Dorsolateral prefrontal cortex (tissue), 118 donors: Measurements from ENCODE around the gene OR4F17. TPM values are rescaled to one million over a fixed set of nuclear protein-coding genes. Genes with fewer than 3 reads are reported as not detected.

Source experiments
- total RNA-seq, 120 experiments: library from RNA; stranded (reverse); gene quantifications; one replicate each; pipeline versions ENCODE4 v1.2.3 to v1.2.4, GENCODE V29; 2022

OR4F17 gene
- total RNA-seq, 120 experiments from 2014 or later, result 0.69 to 1.0 TPM; not detected in 118

Other genes with a start within 250 kb of the OR4F17 start
- 100 to 1,000 TPM in 2 of 120 experiments, 10 to 100 TPM in 117, 1 to 10 TPM in 1; 8.9 to 153 (median 31.6) TPM for gene PLPP2, start 184.3 kb downstream of the OR4F17 start, total RNA-seq
- gene MIER2, start 237.7 kb downstream of the OR4F17 start, total RNA-seq, result 10 to 100 TPM; 14.9 to 45.6 (median 27.8) TPM